HepG2 (cell line): Measurements from ENCODE around the gene MAP4K3. TPM values are rescaled to one million over a fixed set of nuclear protein-coding genes. Genes with fewer than 3 reads are reported as not detected.

Source experiments
- ATAC-seq: fragments of 200-7000 bp; cut with Tn5 transposase; 3 replicates; pipeline ENCODE4 v1.9.1; 2020; ENCODE audit warnings: mild to moderate bottlenecking, moderate library complexity
- BruUV-seq: library from RNA; stranded (reverse); fragments of 400-500 nt; replicated peaks from 2 replicates; lab custom pipeline; 2021; lab: Mats Ljungman, UMichigan
- CTCF ChIA-PET: fragments of 300-600 bp; formaldehyde crosslinking; extraction: SDS; loops from one replicate; lab custom pipeline; 2021; ENCODE audit warnings: low total read pairs, inconsistent platforms, low intra/inter-chr PET ratio; lab: Yijun Ruan, JAX
- POLR2A ChIA-PET: fragments of 350-600 bp; sonication (Branson Sonifier 250); formaldehyde crosslinking; loops from one replicate; lab custom pipeline; 2020; ENCODE audit warnings: antibody characterized with exemption, inconsistent platforms; lab: Yijun Ruan, JAX
- DNase-seq: peaks from one replicate; pipeline ENCODE4 v3.0.0-alpha.2; 2015; ENCODE audit warnings: low spot score
- FAIRE-seq: peaks from 3 replicates; lab custom pipeline; 2011; peaks lifted over from hg19 to GRCh38; lab: Jason Lieb, UNC
- H2AFZ ChIP-seq: one replicate; pipeline ENCODE4 v1.6.1; 2011; ENCODE audit warnings: low read length, inconsistent platforms
- H3K27ac ChIP-seq: fragments of 300-600 bp; 3 replicates; pipeline ENCODE4 v1.8.0; 2011; ENCODE audit warnings: mixed run types, mild to moderate bottlenecking, mixed read lengths, low read length, inconsistent platforms; ENCODE audit not compliant: insufficient read depth; ENCODE audit errors: extremely low read length
- H3K27me3 ChIP-seq, 2 experiments: fragments of 200-600 bp in 1 of 2; 2 replicates in 1 of 2; 3 replicates in 1 of 2; pipeline versions ENCODE4 v1.6.0 to v1.8.0; 2011; ENCODE audit warnings: low read length in 2 of 2, mild to moderate bottlenecking in 2 of 2, moderate library complexity in 2 of 2, inconsistent platforms in 1 of 2; ENCODE audit not compliant: insufficient read depth in 2 of 2, control insufficient read depth in 1 of 2
- H3K36me3 ChIP-seq, 2 experiments: fragments of 200-600 bp in 1 of 2; replicated peaks in 1 of 2; 2 replicates in 1 of 2; 3 replicates in 1 of 2; pipeline versions ENCODE4 v1.5.1 to v1.8.0; 2011; ENCODE audit warnings: low read length in 2 of 2, inconsistent platforms in 1 of 2; ENCODE audit not compliant: insufficient read depth in 2 of 2, control insufficient read depth in 1 of 2
- H3K4me1 ChIP-seq: 2 replicates; pipeline ENCODE4 v1.5.1; 2012; ENCODE audit warnings: low read length, inconsistent platforms; ENCODE audit not compliant: insufficient read depth
- H3K4me2 ChIP-seq: 2 replicates; pipeline ENCODE4 v1.6.0; 2011; ENCODE audit warnings: low read depth, low read length, inconsistent platforms
- H3K4me3 ChIP-seq, 3 experiments: fragments of 200-600 bp in 1 of 3; sonication (generic), shearing (Covaris generic) in 1 of 3; replicated peaks in 1 of 3; 2 replicates each; pipeline ENCODE4 v1.5.1; 2011 to 2016; ENCODE audit warnings: low read length in 3 of 3, inconsistent platforms in 2 of 3, low read depth in 2 of 3, mild to moderate bottlenecking in 2 of 3, control low read depth in 1 of 3, mixed read lengths in 1 of 3; ENCODE audit not compliant: insufficient read depth in 1 of 3
- H3K79me2 ChIP-seq: one replicate; pipeline ENCODE4 v1.6.1; 2011; ENCODE audit warnings: low read length, inconsistent platforms; ENCODE audit not compliant: insufficient read depth
- H3K9ac ChIP-seq: 2 replicates; pipeline ENCODE4 v1.6.0; 2011; ENCODE audit warnings: mild to moderate bottlenecking, low read depth, low read length, inconsistent platforms; ENCODE audit not compliant: insufficient read depth
- H3K9me3 ChIP-seq: 2 replicates; pipeline ENCODE4 v1.5.1; 2012; ENCODE audit warnings: mild to moderate bottlenecking, low read length
- H4K20me1 ChIP-seq: 2 replicates; pipeline ENCODE4 v1.6.0; 2011; ENCODE audit warnings: inconsistent platforms, mild to moderate bottlenecking, low read length, moderate library complexity; ENCODE audit not compliant: insufficient read depth
- ELF3 ChIP-seq: IDR thresholded peaks from 2 replicates; pipeline ENCODE4 v1.6.1; 2016; ENCODE audit warnings: missing genetic modification reagents, missing compliant biosample characterization
- MAFG ChIP-seq: sonication (generic); formaldehyde crosslinking; IDR thresholded peaks from 2 replicates; pipeline ENCODE4 v1.5.1; 2020; ENCODE audit warnings: mild to moderate bottlenecking, missing genetic modification reagents
- MXD1 ChIP-seq: sonication (generic); formaldehyde crosslinking; IDR thresholded peaks from 2 replicates; pipeline ENCODE4 v1.4.0; 2020; ENCODE audit warnings: mild to moderate bottlenecking, missing genetic modification reagents
- MYNN ChIP-seq: sonication (generic); formaldehyde crosslinking; IDR thresholded peaks from 2 replicates; pipeline ENCODE4 v1.4.0; 2020; ENCODE audit warnings: mild to moderate bottlenecking, low read depth, missing genetic modification reagents
- PCBP2 ChIP-seq: fragments of 200-400 bp; formaldehyde crosslinking; optimal IDR thresholded peaks from 2 replicates; pipeline ENCODE3; 2018; ENCODE audit warnings: low read length, low read depth; ENCODE audit not compliant: poor library complexity, severe bottlenecking
- POLR2AphosphoS2 ChIP-seq: IDR thresholded peaks from 2 replicates; pipeline ENCODE4 v1.6.1; 2011; ENCODE audit warnings: low read depth, low read length, improper control_type of control experiment
- TFE3 ChIP-seq: IDR thresholded peaks from 2 replicates; pipeline ENCODE4 v1.6.1; 2016
- ZIK1 ChIP-seq: sonication (generic); formaldehyde crosslinking; IDR thresholded peaks from 2 replicates; pipeline ENCODE4 v1.5.0; 2020; ENCODE audit warnings: mild to moderate bottlenecking, low read depth, missing genetic modification reagents, borderline replicate concordance
- ZNF281 ChIP-seq: sonication (generic); formaldehyde crosslinking; IDR thresholded peaks from 2 replicates; pipeline ENCODE4 v1.4.0; 2020; ENCODE audit warnings: missing genetic modification reagents, borderline replicate concordance
- ZNF350 ChIP-seq: sonication (generic); formaldehyde crosslinking; IDR thresholded peaks from 2 replicates; pipeline ENCODE4 v1.4.0; 2020; ENCODE audit warnings: mild to moderate bottlenecking, low read depth, missing genetic modification reagents, borderline replicate concordance
- ZNF546 ChIP-seq: sonication (generic); formaldehyde crosslinking; conservative IDR thresholded peaks from 2 replicates; pipeline ENCODE4 v1.8.1; 2023; ENCODE audit warnings: mild to moderate bottlenecking, missing genetic modification reagents
- ZNF747 ChIP-seq: sonication (generic); formaldehyde crosslinking; IDR thresholded peaks from 2 replicates; pipeline ENCODE4 v1.8.1; 2023; ENCODE audit warnings: missing genetic modification reagents, mild to moderate bottlenecking, borderline replicate concordance
- WGBS: methylation state at CpG from one replicate; pipeline ENCODE4 v1.1.6; 2017; ENCODE audit warnings: low lambda C conversion rate; 5-methylcytosine and 5-hydroxymethylcytosine counted together
- in situ Hi-C: cut with HindIII; loops from 2 replicates; pipeline ENCODE4 v1.10.0; 2017; ENCODE audit warnings: low pct_unique_long_range_greater_than_20kb; ENCODE audit not compliant: extremely low pct_ligation_motif_present
- intact Hi-C: fragments of 100-400 bp; cut with micrococcal nuclease; formaldehyde crosslinking; loops from one replicate; pipeline ENCODE4 v1.10.0; 2022; ENCODE audit not compliant: unreplicated experiment
- polyA plus RNA-seq, 8 experiments: library from polyadenylated mRNA; depleted of rRNA in 3 of 8; stranded (reverse) in 7 of 8; unstranded in 1 of 8; fragments of >200 nt; fragmentation: Illumina TruSeq in 4 of 8; extraction: Trizol in 4 of 8; gene quantifications; 2 replicates each; pipeline versions ENCODE4 v1.2.1 to v1.2.3, GENCODE V29; 2011 to 2016; ENCODE audit warnings: low read depth in 4 of 8, missing spikeins in 1 of 8, mixed read lengths in 1 of 8; ENCODE audit not compliant: insufficient read depth in 1 of 8
- total RNA-seq, 5 experiments: library from RNA; depleted of rRNA; stranded (reverse); fragments of >200 nt; fragmentation: Illumina TruSeq; extraction: Trizol; gene quantifications; 2 replicates each; pipeline ENCODE4 v1.2.3, GENCODE V29; 2016; ENCODE audit warnings: low read depth in 1 of 5

The MAP4K3 gene
- total and polyA plus RNA-seq, 2 of the 13 experiments (the other 11 are each of a cell fraction or from before 2014, with no cell fraction given): 45.9 to 53.2 TPM

- Histone ChIP-seq H2AFZ (no peak overlapping the region), H4K20me1 (peaks cover 2% of the 10 kb centered on the region; the same call in 1 of the 2 replicates), H3K9me3 (no peaks in the 10 kb centered on the region), H3K4me1 (no peaks in the 10 kb centered on the region), H3K4me2 (no peak overlapping the region), H3K9ac (no peak overlapping the region), H3K27me3 (no peaks in the 10 kb centered on the region), H3K79me2 (no peaks in the 10 kb centered on the region), H3K36me3 (peaks cover 23 to 65% of the 10 kb centered on the region in 2 experiments), H3K27ac (no peak overlapping the region), H3K4me3 (no peak overlapping the region)
- ATAC-seq (no peak), FAIRE-seq (no peak), DNase-seq (no peak)
- in situ Hi-C loops: no loop called here
- BruUV-seq: no TSS peak
- 99% methylated on average over 6 of the region's 6 CpGs for WGBS
- intact Hi-C loops: no loop called here
- CTCF ChIA-PET: no interaction called here
- TF ChIP-seq ZIK1 (CRISPR knock-in tag) (no peak), TFE3 (no peak)
- POLR2A ChIA-PET: no interaction called here
Measured at GRCh38 chr2:39290433-39290832, 146.7 kb downstream of the MAP4K3 start.

- no peaks in the 10 kb centered on the region for H3K4me1 ChIP-seq
- in situ Hi-C loops: no loop called here
- H3K9me3 ChIP-seq: no peaks in the 10 kb centered on the region
- ChIA-PET CTCF (no interaction called here), POLR2A (no interaction called here)
- H3K4me3 ChIP-seq: no peak overlapping the region
- BruUV-seq: no TSS peak
- peaks cover 25 to 70% of the 10 kb centered on the region in 2 experiments for H3K36me3 ChIP-seq
- no peaks in the 10 kb centered on the region for H3K79me2 ChIP-seq
- intact Hi-C loops: no loop called here
- no peak overlapping the region for H2AFZ ChIP-seq
- DNase-seq (no peak), FAIRE-seq (no peak), ATAC-seq (no peak)
- H3K9ac ChIP-seq: no peak overlapping the region
- H4K20me1 ChIP-seq: peaks cover 2% of the 10 kb centered on the region; the same call in 1 of the 2 replicates
- H3K27me3 ChIP-seq: no peaks in the 10 kb centered on the region
- no peak overlapping the region for H3K4me2 ChIP-seq
- H3K27ac ChIP-seq: no peak overlapping the region
- no peak for TF ChIP-seq PCBP2
- TF ChIP-seq MYNN (CRISPR knock-in tag): no peak
- no peak for TF ChIP-seq MAFG (CRISPR knock-in tag)
- no peak for TF ChIP-seq ZNF546 (CRISPR knock-in tag)
- TF ChIP-seq ZNF350 (CRISPR knock-in tag): no peak
- no peak for TF ChIP-seq ZNF747 (CRISPR knock-in tag)
- TF ChIP-seq ELF3: no peak
- TF ChIP-seq POLR2AphosphoS2: no peak
- no peak for TF ChIP-seq MXD1
- no peak for TF ChIP-seq ZNF281
Measured at GRCh38 chr2:39289609-39290008, 147.5 kb downstream of the MAP4K3 start.
